Breast epithelium (tissue), 3 donors: ENCODE data around the gene FCSK.

Experiments
- POLR2AphosphoS5 ChIP-seq, 3 donors: sonication (generic); formaldehyde crosslinking; IDR thresholded peaks; one replicate each; pipeline ENCODE4 v1.6.1; 2017; ENCODE audit warnings: antibody characterized with exemption in 3 of 3
- TF ChIP-seq, protein P1 (sequence below), 3 donors: fragments of 450-650 bp; IDR thresholded peaks; one replicate each; pipeline ENCODE4 v1.5.1; 2016 to 2017; ENCODE audit warnings: antibody characterized with exemption in 3 of 3, mild to moderate bottlenecking in 3 of 3, moderate library complexity in 3 of 3

DNA sequence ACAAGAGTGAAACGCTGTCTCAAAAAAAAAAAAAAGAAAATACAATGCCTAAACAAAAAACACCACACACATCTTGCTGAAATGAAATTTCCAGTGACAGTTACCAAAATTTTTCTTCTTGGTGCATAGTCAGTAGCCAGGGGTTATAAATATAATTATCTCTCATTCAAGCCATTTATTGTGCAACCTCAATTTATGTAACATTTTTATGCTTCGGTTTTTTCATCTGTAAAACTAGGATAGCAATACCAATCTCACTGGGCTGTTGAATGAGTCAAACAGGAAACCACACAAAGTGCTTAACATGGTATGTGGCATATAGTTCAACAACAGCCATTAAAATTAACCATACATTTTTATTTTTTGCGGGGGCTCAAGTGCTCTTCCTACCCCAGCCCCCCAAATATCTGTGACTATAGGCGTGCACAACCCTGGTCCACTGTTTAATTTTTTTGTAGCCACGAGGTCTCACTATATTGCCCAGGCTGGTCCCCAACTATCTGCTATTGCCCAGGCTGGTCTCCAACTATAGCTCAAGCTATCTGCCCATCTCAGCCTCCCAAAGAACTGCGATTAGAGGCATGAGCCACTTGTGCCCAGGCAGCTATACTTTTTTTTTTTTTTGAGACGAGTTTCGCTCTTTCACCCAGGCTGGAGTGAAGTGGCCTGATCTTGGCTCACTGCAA, 66.4 kb downstream of the FCSK start:
- TF ChIP-seq, protein P1, sequence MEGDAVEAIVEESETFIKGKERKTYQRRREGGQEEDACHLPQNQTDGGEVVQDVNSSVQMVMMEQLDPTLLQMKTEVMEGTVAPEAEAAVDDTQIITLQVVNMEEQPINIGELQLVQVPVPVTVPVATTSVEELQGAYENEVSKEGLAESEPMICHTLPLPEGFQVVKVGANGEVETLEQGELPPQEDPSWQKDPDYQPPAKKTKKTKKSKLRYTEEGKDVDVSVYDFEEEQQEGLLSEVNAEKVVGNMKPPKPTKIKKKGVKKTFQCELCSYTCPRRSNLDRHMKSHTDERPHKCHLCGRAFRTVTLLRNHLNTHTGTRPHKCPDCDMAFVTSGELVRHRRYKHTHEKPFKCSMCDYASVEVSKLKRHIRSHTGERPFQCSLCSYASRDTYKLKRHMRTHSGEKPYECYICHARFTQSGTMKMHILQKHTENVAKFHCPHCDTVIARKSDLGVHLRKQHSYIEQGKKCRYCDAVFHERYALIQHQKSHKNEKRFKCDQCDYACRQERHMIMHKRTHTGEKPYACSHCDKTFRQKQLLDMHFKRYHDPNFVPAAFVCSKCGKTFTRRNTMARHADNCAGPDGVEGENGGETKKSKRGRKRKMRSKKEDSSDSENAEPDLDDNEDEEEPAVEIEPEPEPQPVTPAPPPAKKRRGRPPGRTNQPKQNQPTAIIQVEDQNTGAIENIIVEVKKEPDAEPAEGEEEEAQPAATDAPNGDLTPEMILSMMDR (IDR thresholded peaks at IDR 0.05): no peak
- TF ChIP-seq POLR2AphosphoS5 (IDR thresholded peaks at IDR 0.05): no peak
